Endothelial cell of umbilical vein (primary cell): ENCODE results near the gene TPSG1. TPM values are rescaled to one million over a fixed set of nuclear protein-coding genes. Genes with fewer than 3 reads are reported as not detected.

Source experiments
- BruUV-seq: library from RNA; stranded (reverse); fragments of 400-500 nt; replicated peaks from 2 replicates; lab custom pipeline; 2021; lab: Mats Ljungman, UMichigan
- CTCF ChIA-PET: fragments of 300-600, 350-600 bp; sonication (Branson Sonifier 250); formaldehyde crosslinking; loops from one replicate; lab custom pipeline; 2021; ENCODE audit warnings: antibody characterized with exemption, inconsistent platforms; lab: Charles Lee
- POLR2A ChIA-PET: fragments of 300-600, 350-600 bp; sonication (Branson Sonifier 250); formaldehyde crosslinking; loops from one replicate; lab custom pipeline; 2021; ENCODE audit warnings: antibody characterized with exemption, inconsistent platforms; lab: Charles Lee
- DNase-seq: peaks from one replicate; pipeline ENCODE4 v3.0.0-alpha.2; 2011; ENCODE audit warnings: low read depth, low spot score
- FAIRE-seq: peaks from 2 replicates; lab custom pipeline; 2011; peaks lifted over from hg19 to GRCh38; lab: Jason Lieb, UNC
- H2AFZ ChIP-seq: 2 replicates; pipeline ENCODE4 v1.6.0; 2012; ENCODE audit warnings: low read depth, low read length, control low read depth, inconsistent platforms
- H3K27ac ChIP-seq: 2 replicates; pipeline ENCODE4 v1.5.1; 2011; ENCODE audit warnings: low read depth, mild to moderate bottlenecking, control low read depth, low read length, moderate library complexity; ENCODE audit not compliant: insufficient read depth
- H3K27me3 ChIP-seq, 2 experiments: 2 replicates each; pipeline versions ENCODE4 v1.6.0 to v1.6.1; 2011; ENCODE audit warnings: low read length in 2 of 2, mixed read lengths in 1 of 2; ENCODE audit not compliant: control insufficient read depth in 2 of 2, insufficient read depth in 2 of 2
- H3K36me3 ChIP-seq, 2 experiments: 2 replicates in 1 of 2; 3 replicates in 1 of 2; pipeline ENCODE4 v1.5.1; 2011; ENCODE audit warnings: low read length in 2 of 2, mild to moderate bottlenecking in 1 of 2, moderate library complexity in 1 of 2; ENCODE audit not compliant: control insufficient read depth in 2 of 2, insufficient read depth in 2 of 2; ENCODE audit errors: extremely low read depth in 1 of 2
- H3K4me1 ChIP-seq: 3 replicates; pipeline ENCODE4 v1.5.1; 2011; ENCODE audit warnings: mild to moderate bottlenecking, low read length; ENCODE audit not compliant: control insufficient read depth, insufficient read depth; ENCODE audit errors: extremely low read depth
- H3K4me2 ChIP-seq: 2 replicates; pipeline ENCODE4 v1.6.1; 2011; ENCODE audit warnings: low read length, control low read depth, mixed read lengths; ENCODE audit not compliant: insufficient read depth
- H3K4me3 ChIP-seq, 3 experiments: fragments of 200-600 bp in 1 of 3; sonication (generic), shearing (Covaris generic) in 1 of 3; replicated peaks in 1 of 3; 2 replicates each; pipeline ENCODE4 v1.5.1; 2011 to 2016; ENCODE audit warnings: control low read depth in 3 of 3, low read length in 3 of 3, mild to moderate bottlenecking in 2 of 3, inconsistent platforms in 1 of 3, low read depth in 1 of 3, moderate library complexity in 1 of 3; ENCODE audit not compliant: insufficient read depth in 1 of 3
- H3K79me2 ChIP-seq: 2 replicates; pipeline ENCODE4 v1.6.0; 2012; ENCODE audit warnings: low read length, inconsistent platforms; ENCODE audit not compliant: control insufficient read depth, insufficient read depth
- H3K9ac ChIP-seq: replicated peaks from 2 replicates; pipeline ENCODE3; 2011; ENCODE audit warnings: low read length, control low read depth; ENCODE audit not compliant: insufficient read depth; ENCODE audit errors: extremely low read depth
- H3K9me1 ChIP-seq: replicated peaks from 3 replicates; pipeline ENCODE4 v1.6.0; 2011; ENCODE audit warnings: mild to moderate bottlenecking, low read length; ENCODE audit not compliant: control insufficient read depth, insufficient read depth; ENCODE audit errors: extremely low read depth
- H3K9me3 ChIP-seq: replicated peaks from 2 replicates; pipeline ENCODE4 v1.5.1; 2012; ENCODE audit warnings: low read length, inconsistent platforms; ENCODE audit not compliant: control insufficient read depth, insufficient read depth
- H4K20me1 ChIP-seq: replicated peaks from 2 replicates; pipeline ENCODE3; 2011; ENCODE audit warnings: mild to moderate bottlenecking, low read length; ENCODE audit not compliant: control insufficient read depth, insufficient read depth; ENCODE audit errors: extremely low read depth
- EZH2 ChIP-seq: IDR thresholded peaks from 2 replicates; pipeline ENCODE4 v1.6.1; 2012; ENCODE audit warnings: borderline replicate concordance, low read depth, mild to moderate bottlenecking, moderate library complexity, low read length, inconsistent platforms; ENCODE audit not compliant: severe bottlenecking
- FOS ChIP-seq: IDR thresholded peaks from 2 replicates; pipeline ENCODE4 v1.6.1; 2011; ENCODE audit warnings: mild to moderate bottlenecking, low read length, moderate library complexity, borderline replicate concordance; ENCODE audit not compliant: insufficient read depth
- GATA2 ChIP-seq: IDR thresholded peaks from 2 replicates; pipeline ENCODE4 v1.7.0; 2011; ENCODE audit warnings: low read depth, mild to moderate bottlenecking, moderate library complexity, mixed read lengths, low read length; ENCODE audit not compliant: insufficient read length, insufficient read depth
- JUN ChIP-seq: IDR thresholded peaks from 2 replicates; pipeline ENCODE4 v1.6.1; 2011; ENCODE audit warnings: borderline replicate concordance, low read depth; ENCODE audit not compliant: insufficient read length, insufficient read depth
- MYC ChIP-seq: IDR thresholded peaks from one replicate; pipeline ENCODE4 v1.6.1; 2011; ENCODE audit warnings: mild to moderate bottlenecking, low read depth, low read length
- POLR2A ChIP-seq: IDR thresholded peaks from 2 replicates; pipeline ENCODE4 v1.6.1; 2012; ENCODE audit warnings: low read depth, mild to moderate bottlenecking, control low read depth, low read length
- POLR2AphosphoS5 ChIP-seq: IDR thresholded peaks from 2 replicates; pipeline ENCODE4 v1.6.1; 2012; ENCODE audit warnings: low read depth, mild to moderate bottlenecking, control low read depth, low read length, moderate library complexity; ENCODE audit not compliant: insufficient read depth
- dilution Hi-C: fragments of 300-500 bp; cut with MboI; formaldehyde crosslinking; loops from one replicate; pipeline ENCODE4 v1.15.0; 2019; ENCODE audit warnings: low sequenced_read_pairs; ENCODE audit not compliant: extremely low pct_ligation_motif_present
- intact Hi-C: fragments of 100-400 bp; cut with micrococcal nuclease; formaldehyde crosslinking; loops from one replicate; pipeline ENCODE4 v1.10.0; 2022
- polyA plus RNA-seq, 4 experiments: library from polyadenylated mRNA; depleted of rRNA in 3 of 4; stranded (reverse) in 3 of 4; unstranded in 1 of 4; fragments of >200 nt; gene quantifications; 2 replicates each; pipeline versions ENCODE4 v1.2.1 to v1.2.3, GENCODE V29; 2011 to 2012; ENCODE audit warnings: missing spikeins in 1 of 4
- total RNA-seq: library from RNA; stranded (reverse); gene quantifications from 2 replicates; pipeline ENCODE4 v1.2.3, GENCODE V29; 2021
- TF ChIP-seq, protein P1 (sequence below): IDR thresholded peaks from 2 replicates; pipeline ENCODE4 v1.6.1; 2011; ENCODE audit not compliant: insufficient read depth, insufficient read length
- TF ChIP-seq, protein P2 (sequence below), 2 donors: IDR thresholded peaks; 1 replicate in 1 of 2; 2 replicates in 1 of 2; pipeline ENCODE4 v1.5.1; 2011; ENCODE audit warnings: low read length in 2 of 2, mild to moderate bottlenecking in 2 of 2, moderate library complexity in 2 of 2, control low read depth in 1 of 2, inconsistent platforms in 1 of 2, low read depth in 1 of 2; ENCODE audit not compliant: insufficient read depth in 1 of 2; ENCODE audit errors: extremely low read depth in 1 of 2

Gene TPSG1
- total and polyA plus RNA-seq, 2 donors (not counting 3 experiments of a cell fraction or from before 2014, with no cell fraction given), result not detected

DNA sequence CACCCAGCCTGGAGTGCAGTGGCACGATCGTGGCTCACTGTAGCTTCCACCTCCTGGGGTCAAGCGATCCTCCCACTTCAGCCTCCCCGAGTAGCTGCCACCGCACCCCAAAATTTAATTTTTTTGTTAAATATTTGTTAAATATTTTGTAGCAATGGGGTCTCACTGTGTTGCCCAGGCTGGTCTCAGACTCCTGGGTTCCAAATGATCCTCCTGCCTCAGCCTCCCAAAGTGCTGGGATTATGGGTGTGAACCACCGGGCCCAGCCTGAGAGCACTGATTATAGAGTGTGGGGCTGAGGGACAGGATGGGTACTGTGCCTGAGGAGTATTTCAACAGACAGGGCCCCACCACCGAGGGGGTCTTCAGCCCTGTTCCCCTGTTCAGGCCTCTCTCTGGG, 35.6 kb downstream of the TPSG1 start:
- CTCF ChIA-PET, result no interaction called here
- dilution Hi-C loops, result no loop called here
- H3K79me2 ChIP-seq, result no peaks in the 10 kb centered on the region

More for the DNA sequence above, 35.6 kb downstream of the TPSG1 start:
- FAIRE-seq (no peak), DNase-seq (no peak)
- H3K27me3 ChIP-seq, result no peaks in the 10 kb centered on the region
- no peaks in the 10 kb centered on the region for H3K36me3 ChIP-seq
- H3K9me1 ChIP-seq, result no peaks in the 10 kb centered on the region
- TF ChIP-seq FOS (no peak), MYC (no peak), POLR2AphosphoS5 (no peak), JUN (no peak), EZH2 (no peak), GATA2 (no peak), POLR2A (no peak)
- TF ChIP-seq, protein P1, sequence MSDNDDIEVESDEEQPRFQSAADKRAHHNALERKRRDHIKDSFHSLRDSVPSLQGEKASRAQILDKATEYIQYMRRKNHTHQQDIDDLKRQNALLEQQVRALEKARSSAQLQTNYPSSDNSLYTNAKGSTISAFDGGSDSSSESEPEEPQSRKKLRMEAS, result no peak
- TF ChIP-seq, protein P2, sequence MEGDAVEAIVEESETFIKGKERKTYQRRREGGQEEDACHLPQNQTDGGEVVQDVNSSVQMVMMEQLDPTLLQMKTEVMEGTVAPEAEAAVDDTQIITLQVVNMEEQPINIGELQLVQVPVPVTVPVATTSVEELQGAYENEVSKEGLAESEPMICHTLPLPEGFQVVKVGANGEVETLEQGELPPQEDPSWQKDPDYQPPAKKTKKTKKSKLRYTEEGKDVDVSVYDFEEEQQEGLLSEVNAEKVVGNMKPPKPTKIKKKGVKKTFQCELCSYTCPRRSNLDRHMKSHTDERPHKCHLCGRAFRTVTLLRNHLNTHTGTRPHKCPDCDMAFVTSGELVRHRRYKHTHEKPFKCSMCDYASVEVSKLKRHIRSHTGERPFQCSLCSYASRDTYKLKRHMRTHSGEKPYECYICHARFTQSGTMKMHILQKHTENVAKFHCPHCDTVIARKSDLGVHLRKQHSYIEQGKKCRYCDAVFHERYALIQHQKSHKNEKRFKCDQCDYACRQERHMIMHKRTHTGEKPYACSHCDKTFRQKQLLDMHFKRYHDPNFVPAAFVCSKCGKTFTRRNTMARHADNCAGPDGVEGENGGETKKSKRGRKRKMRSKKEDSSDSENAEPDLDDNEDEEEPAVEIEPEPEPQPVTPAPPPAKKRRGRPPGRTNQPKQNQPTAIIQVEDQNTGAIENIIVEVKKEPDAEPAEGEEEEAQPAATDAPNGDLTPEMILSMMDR (IDR thresholded peaks at IDR 0.05; ENCODE audit: extremely low read depth in 1 of 2, insufficient read depth in 1 of 2, low read depth in 1 of 2, low read length in 2 of 2), result no peak
- H3K9me3 ChIP-seq, result no peaks in the 10 kb centered on the region
- POLR2A ChIA-PET, result no interaction called here
- intact Hi-C loops, result no loop called here
- H3K4me3 ChIP-seq, result no peak overlapping the region
- H3K4me2 ChIP-seq, result no peak overlapping the region
- H4K20me1 ChIP-seq, result no peaks in the 10 kb centered on the region
- H2AFZ ChIP-seq, result no peak overlapping the region
- H3K27ac ChIP-seq, result no peak overlapping the region
- BruUV-seq, result no TSS peak
- H3K4me1 ChIP-seq, result no peaks in the 10 kb centered on the region
- no peak overlapping the region for H3K9ac ChIP-seq
